HL-60 (cell line): ENCODE measurements around the gene CACNA1D.

Source experiments
- DNase-seq, 2 experiments: peaks; one replicate each; pipeline ENCODE4 v3.0.0-alpha.2; 2010 to 2020; ENCODE audit warnings: low read depth in 1 of 2, low spot score in 1 of 2
- H3K27ac ChIP-seq: fragments of 250-450 bp; sonication (Bioruptor Pico); replicated peaks from 2 replicates; pipeline ENCODE4 v1.5.1; 2020; ENCODE audit warnings: mild to moderate bottlenecking, moderate library complexity
- H3K27me3 ChIP-seq: fragments of 250-450 bp; sonication (Bioruptor Pico); 2 replicates; pipeline ENCODE4 v1.5.1; 2021; ENCODE audit warnings: mild to moderate bottlenecking, moderate library complexity; ENCODE audit not compliant: insufficient read depth, poor library complexity, severe bottlenecking
- H3K4me3 ChIP-seq: replicated peaks from 2 replicates; pipeline ENCODE4 v1.5.1; 2011; ENCODE audit warnings: mild to moderate bottlenecking, control low read depth, low read length; ENCODE audit not compliant: insufficient read depth
- CTCF ChIP-seq: IDR thresholded peaks from one replicate; pipeline ENCODE4 v1.5.1; 2011; ENCODE audit warnings: low read length, control low read depth, inconsistent platforms; ENCODE audit not compliant: insufficient read depth
- GABPA ChIP-seq: IDR thresholded peaks from 2 replicates; pipeline ENCODE4 v1.6.1; 2012; ENCODE audit warnings: low read depth
- POLR2AphosphoS5 ChIP-seq: IDR thresholded peaks from 2 replicates; pipeline ENCODE4 v1.6.1; 2012; ENCODE audit warnings: low read depth
- REST ChIP-seq: IDR thresholded peaks from 2 replicates; pipeline ENCODE4 v1.6.1; 2012; ENCODE audit warnings: low read depth; ENCODE audit not compliant: insufficient replicate concordance
- SPI1 ChIP-seq: IDR thresholded peaks from 2 replicates; pipeline ENCODE4 v1.6.1; 2012; ENCODE audit warnings: low read depth, mild to moderate bottlenecking, borderline replicate concordance

The CACNA1D gene

GRCh38 chr3:53765753-53766152, 271.3 kb downstream of the CACNA1D start:
- H3K27me3 ChIP-seq, result peaks cover 6% of the 10 kb centered on the region
- no peak overlapping the region for H3K4me3 ChIP-seq
- H3K27ac ChIP-seq, result no peak overlapping the region
- no peak for DNase-seq
- no peak for TF ChIP-seq GABPA
- TF ChIP-seq POLR2AphosphoS5, result no peak
- no peak for TF ChIP-seq SPI1
- no peak for TF ChIP-seq REST
- TF ChIP-seq CTCF, result no peak

GRCh38 chr3:53766706-53767105, 272.3 kb downstream of the CACNA1D start:
- peaks cover 9% of the 10 kb centered on the region for H3K27me3 ChIP-seq
- no peak for TF ChIP-seq GABPA
- no peak for TF ChIP-seq REST
- no peak for TF ChIP-seq POLR2AphosphoS5
- no peak for TF ChIP-seq CTCF
- no peak for TF ChIP-seq SPI1
- no peak for DNase-seq
- no peak overlapping the region for H3K4me3 ChIP-seq
- no peak overlapping the region for H3K27ac ChIP-seq

- no peak overlapping the region for H3K4me3 ChIP-seq
These were observed 274.4 kb downstream of the CACNA1D start for GRCh38 chr3:53768478-53769459.

More at GRCh38 chr3:53768478-53769459, 274.4 kb downstream of the CACNA1D start:
- H3K27me3 ChIP-seq, result peaks cover 9% of the 10 kb centered on the region
- TF ChIP-seq GABPA (no peak), REST (no peak), POLR2AphosphoS5 (no peak), CTCF (no peak), SPI1 (no peak)
- no peak for DNase-seq
- H3K27ac ChIP-seq, result no peak overlapping the region
